T-helper 22 cell (primary cell): ENCODE results near the gene IAPP.
"Not testable (repeated sequence)": the region's sequence is repeated elsewhere in the genome, so short reads cannot be mapped to it uniquely, and the experiment has no call there.

Experiments
- DNase-seq: peaks from one replicate; pipeline ENCODE4 v3.0.0-alpha.2; 2020; ENCODE audit warnings: low read depth

Gene IAPP

DNA sequence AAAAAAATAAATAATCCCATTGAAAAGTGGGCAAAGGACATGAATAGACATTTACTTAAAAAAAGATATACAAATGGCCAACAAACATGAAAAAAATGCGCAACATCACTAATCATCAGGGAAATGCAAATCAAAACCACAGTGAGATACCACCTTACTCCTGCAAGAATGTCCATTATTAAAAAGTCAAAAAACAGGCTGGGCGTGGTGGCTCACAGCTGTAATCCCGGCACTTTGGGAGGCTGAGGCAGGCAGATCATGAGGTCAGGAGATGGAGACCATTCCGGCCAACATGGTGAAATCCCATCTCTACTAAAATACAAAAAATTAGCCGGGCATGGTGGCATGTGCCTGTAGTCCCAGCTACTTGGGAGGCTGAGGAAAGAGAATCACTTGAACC is 8.6 kb downstream of the IAPP start:
- not testable (repeated sequence) for DNase-seq

DNA sequence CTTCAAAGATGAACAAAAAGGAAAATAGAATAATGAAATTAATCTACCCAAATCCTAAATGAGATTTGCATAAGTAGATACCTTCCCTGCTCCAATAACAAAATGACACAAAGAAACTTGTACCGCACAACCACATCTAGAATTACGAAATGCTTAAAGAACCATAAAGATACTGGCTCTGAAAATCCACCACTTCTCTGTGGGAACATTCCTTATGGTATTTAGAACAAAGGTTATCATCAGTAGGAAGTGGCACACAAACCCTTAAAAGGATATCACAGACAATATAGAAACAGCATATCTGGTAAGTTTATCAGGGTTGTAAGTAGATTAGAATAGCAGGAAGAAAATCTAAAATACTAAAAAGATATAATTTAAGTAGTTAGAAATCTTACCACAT is 11.6 kb downstream of the IAPP start:
- no peak for DNase-seq

DNA sequence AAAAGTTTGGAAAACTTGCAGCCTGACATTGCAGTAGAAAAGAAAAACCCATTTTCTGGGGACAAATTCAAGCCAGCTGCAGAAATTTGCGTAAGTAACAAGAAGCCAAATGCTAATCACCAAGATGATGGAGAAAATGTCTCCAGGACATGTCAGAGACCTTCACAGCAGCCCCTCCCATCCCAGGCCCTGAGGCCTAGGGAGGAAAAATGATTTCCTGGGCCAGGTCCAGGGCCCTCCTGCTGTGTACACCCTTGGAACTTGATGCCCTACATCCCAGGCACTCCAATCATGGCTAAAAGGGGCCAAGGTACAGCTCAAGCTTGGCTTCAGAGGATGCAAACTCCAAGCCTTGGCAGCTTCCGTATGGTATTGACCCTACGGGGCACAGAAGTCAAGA is 14.5 kb downstream of the IAPP start:
- no peak for DNase-seq

DNA sequence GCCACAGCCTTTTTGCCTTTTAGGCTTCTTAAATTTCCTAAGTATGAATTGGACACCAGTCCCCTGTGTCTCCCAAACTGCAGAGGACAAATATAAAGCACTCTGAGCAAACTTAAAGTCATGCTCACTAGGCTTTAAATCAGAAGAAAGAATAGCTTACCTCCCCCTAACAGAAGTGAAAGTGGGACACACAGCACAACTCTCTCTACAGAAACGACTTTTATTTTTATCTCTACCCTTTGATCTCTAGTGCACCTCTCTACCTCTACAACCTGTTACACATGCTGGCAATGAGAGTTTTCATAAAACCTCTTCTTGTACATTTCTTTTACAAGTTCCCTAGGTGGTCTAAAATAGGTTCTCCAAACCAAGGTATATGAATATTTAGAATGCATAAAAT is 19.7 kb downstream of the IAPP start:
- DNase-seq, result no peak

DNA sequence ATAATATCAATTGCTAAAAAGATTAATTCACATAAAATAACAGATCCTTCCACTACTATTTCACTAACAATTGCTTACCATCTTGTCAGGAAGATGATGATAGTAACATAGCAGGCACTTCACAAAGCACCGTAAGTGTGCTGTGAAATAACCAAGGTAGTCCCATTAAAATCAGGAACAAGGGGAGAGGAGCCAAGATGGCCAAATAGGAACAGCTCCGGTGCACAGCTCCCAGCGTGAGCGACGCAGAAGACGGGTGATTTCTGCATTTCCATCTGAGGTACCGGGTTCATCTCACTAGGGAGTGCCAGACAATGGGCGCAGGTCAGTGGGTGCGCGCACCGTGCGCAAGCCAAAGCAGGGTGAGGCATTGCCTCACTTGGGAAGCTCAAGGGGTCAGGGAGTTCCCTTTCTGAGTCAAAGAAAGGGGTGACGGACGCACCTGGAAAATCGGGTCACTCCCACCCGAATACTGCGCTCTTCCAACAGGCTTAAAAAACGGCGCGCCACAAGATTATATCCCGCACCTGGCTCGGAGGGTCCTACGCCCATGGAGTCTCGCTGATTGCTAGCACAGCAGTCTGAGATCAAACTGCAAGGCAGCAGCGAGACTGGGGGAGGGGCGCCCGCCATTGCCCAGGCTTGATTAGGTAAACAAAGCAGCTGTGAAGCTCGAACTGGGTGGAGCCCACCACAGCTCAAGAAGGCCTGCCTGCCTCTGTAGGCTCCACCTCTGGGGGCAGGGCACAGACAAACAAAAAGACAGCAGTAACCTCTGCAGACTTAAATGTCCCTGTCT is 22.3 kb downstream of the IAPP start:
- DNase-seq, result not testable (repeated sequence)

DNA sequence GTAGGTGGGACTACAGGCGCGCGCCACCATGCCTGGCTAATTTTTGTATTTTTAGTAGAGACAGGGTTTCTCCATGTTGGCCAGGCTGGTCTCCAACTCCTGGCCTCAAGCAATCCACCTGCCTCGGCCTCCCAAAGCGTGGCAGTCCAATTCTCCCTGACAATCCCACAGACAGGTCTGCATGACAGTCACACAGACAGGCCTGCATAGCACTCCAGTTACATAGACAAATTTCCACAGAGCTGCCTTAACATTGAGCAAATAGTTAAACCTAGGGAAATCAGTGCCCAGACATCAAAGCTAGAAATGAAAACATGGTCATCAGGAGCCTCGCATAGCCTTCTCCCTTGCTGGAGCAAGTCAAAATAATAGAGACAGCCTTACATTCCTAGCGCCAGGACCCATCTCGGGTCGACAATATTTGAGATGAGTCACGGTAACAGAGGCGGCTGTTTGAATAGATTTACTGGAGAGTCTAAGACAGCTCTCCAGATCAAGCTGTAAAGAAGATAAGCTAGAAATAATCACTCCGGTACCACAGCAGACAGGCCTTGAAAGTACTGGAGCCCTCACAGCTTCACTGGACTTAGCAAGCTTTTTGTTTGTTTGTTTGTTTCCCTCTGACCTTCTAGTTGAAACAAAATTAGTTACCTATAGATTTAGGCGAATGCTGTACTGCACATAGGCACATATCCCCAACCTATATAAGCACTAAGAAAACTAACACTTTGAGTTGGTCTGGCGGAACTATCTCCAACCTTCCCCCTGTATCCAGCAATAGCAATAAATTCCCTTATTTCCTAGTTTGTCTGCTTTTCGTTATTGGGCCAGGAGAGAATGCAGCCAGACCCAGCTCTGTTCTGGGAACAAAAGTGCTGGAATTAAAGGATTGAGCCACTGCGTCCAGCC is 40.9 kb downstream of the IAPP start:
- DNase-seq, result no peak

DNA sequence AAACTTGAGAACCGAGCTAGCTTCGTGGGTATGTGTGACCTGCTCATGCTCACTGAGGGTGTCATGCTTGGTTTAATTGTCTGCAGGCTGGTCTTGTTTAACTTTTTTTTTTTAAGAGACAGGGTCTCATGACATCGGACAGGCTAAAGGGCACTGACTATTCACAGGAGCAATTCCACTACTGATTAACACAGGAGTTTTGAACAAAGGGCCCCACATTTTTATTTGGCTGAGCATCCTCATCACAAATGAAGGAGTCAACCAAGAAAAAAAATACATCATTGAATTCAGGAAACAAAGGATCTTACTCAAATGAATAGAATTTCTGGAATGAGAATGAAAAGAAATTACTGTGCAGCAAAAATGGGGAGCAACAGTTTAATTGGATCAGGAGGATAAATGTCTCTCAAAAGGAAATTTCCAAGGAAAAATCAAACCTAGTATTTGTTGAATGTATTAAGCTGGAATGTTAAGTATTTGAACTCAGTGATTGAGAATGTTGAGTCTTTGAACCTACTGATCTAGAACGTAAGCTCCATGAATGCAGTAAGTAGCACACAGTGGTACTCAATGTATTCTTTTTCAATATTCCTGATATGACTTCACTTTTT is 43.9 kb downstream of the IAPP start:
- no peak for DNase-seq

DNA sequence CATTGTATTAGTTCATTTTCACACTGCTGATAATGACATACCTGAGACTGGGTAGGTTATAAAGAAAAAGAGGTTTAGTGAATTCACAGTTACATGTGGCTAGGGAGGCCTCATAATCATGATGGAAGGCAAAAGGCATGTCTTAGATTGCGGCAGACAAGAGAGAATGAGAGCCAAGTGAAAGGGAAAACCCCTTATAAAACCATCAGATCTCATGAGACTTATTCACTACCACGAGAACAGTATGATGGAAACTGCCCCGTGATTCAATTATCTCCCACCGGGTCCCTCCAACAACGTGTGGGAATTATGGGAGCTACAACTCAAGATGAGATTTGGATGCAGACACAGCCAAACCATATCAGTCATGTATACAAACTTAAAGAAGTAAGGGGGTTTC is 45.7 kb downstream of the IAPP start:
- DNase-seq, result not testable (repeated sequence)

DNA sequence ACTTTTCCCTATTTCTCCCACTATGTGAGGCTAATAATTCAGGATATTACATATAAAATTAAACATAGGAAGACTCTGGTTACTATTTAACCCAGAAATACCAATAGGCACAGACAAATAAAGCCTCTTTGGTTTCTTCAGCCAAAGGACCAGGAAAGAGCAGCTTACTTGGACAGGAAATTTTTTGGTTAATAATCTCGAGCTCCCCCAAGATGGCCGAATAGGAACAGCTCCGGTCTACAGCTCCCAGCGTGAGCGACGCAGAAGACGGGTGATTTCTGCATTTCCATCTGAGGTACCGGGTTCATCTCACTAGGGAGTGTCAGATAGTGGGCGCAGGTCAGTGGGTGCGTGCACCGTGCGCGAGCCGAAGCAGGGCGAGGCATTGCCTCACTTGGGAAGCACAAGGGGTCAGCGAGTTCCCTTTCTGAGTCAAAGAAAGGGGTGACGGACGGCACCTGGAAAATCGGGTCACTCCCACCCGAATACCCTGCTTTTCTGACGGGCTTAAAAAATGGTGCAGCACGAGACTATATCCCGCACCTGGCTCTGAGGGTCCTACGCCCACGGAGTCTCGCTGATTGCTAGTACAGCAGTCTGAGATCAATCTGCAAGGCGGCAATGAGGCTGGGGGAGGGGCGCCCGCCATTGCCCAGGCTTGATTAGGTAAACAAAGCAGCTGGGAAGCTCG is 46.5 kb downstream of the IAPP start:
- DNase-seq, result not testable (repeated sequence)

DNA sequence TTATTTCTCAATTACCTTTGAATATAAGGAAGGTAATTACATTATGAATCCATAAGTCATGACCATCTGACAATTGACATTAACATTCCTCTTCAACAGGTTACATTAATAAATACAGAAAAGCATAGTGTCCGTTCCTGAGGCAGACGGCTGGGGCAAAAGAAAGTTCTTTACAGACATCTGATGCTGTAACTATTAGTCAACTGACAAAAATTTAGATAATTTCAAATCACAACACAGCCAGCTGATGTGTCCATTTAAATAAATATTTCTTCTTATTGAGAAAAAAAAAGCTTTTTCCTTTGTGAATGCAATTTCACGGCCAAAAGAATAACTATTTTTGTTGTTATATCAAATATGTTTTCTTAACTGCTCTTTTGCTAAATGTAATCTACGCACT is 55.5 kb downstream of the IAPP start:
- DNase-seq, result no peak
